ENCODE measurements around the gene MTMR12.
"Not testable (repeated sequence)": the region's sequence is repeated elsewhere in the genome, so short reads cannot be mapped to it uniquely, and the experiment has no call there.

Gene MTMR12

GRCh38 chr5:32325062-32325461 lies 12.3 kb upstream of the MTMR12 start:
- no peak for DNase-seq

- DNase-seq = no peak
Measured at GRCh38 chr5:32323741-32324140, 11.0 kb upstream of the MTMR12 start.

GRCh38 chr5:32322882-32323281 lies 10.1 kb upstream of the MTMR12 start:
- no peak for DNase-seq

- not testable (repeated sequence) for DNase-seq
Measured at GRCh38 chr5:32321787-32322186, 9.0 kb upstream of the MTMR12 start.

- no peak for DNase-seq
Measured at GRCh38 chr5:32320576-32320975, 7.8 kb upstream of the MTMR12 start.

GRCh38 chr5:32319926-32320543 lies 7.3 kb upstream of the MTMR12 start:
- DNase-seq = no peak

GRCh38 chr5:32319392-32319791 lies 6.7 kb upstream of the MTMR12 start:
- no peak for DNase-seq

- DNase-seq = no peak
Measured at GRCh38 chr5:32317041-32317440, 4.3 kb upstream of the MTMR12 start.

GRCh38 chr5:32315221-32316014 lies 2.7 kb upstream of the MTMR12 start:
- no peak for DNase-seq

- no peak for DNase-seq
Measured at GRCh38 chr5:32314658-32315057, 1.9 kb upstream of the MTMR12 start.

GRCh38 chr5:32314152-32314488 lies 1.4 kb upstream of the MTMR12 start:
- DNase-seq = not testable (repeated sequence)

GRCh38 chr5:32312197-32312594 lies 543 bp downstream of the MTMR12 start:
- DNase-seq = no peak

GRCh38 chr5:32311404-32312196 lies 1.1 kb downstream of the MTMR12 start:
- no peak for DNase-seq

- DNase-seq = no peak
Measured at GRCh38 chr5:32309761-32310160, 3.0 kb downstream of the MTMR12 start.

GRCh38 chr5:32308946-32309345 lies 3.8 kb downstream of the MTMR12 start:
- no peak for DNase-seq

- no peak for DNase-seq
Measured at GRCh38 chr5:32307769-32308194, 5.0 kb downstream of the MTMR12 start.

GRCh38 chr5:32304622-32305021 lies 8.1 kb downstream of the MTMR12 start:
- DNase-seq = no peak

- no peak for DNase-seq
Measured at GRCh38 chr5:32303755-32304120, 9.0 kb downstream of the MTMR12 start.

GRCh38 chr5:32302835-32303754 lies 9.6 kb downstream of the MTMR12 start:
- DNase-seq = no peak

- DNase-seq = no peak
Measured at GRCh38 chr5:32301891-32302290, 10.8 kb downstream of the MTMR12 start.

- DNase-seq = no peak
Measured at GRCh38 chr5:32299059-32299677, 13.6 kb downstream of the MTMR12 start.

- DNase-seq = no peak
Measured at GRCh38 chr5:32298059-32298415, 14.7 kb downstream of the MTMR12 start.

All from cerebellar nuclear complex (tissue), 1 donor.